OCI-LY1 (cell line): ENCODE measurements around the gene ASB13.

Source experiments
- H2AFZ ChIP-seq: fragments of 200-600 bp; sonication (generic), shearing (Covaris generic); 2 replicates; pipeline ENCODE4 v1.6.0; 2014; ENCODE audit warnings: antibody characterized with exemption, mild to moderate bottlenecking, low read length
- H3F3A ChIP-seq: fragments of 200-600 bp; sonication (generic), shearing (Covaris generic); 2 replicates; pipeline ENCODE4 v1.6.0; 2014; ENCODE audit warnings: mild to moderate bottlenecking, antibody characterized with exemption, low read length, moderate library complexity; ENCODE audit not compliant: insufficient read depth
- H3K27ac ChIP-seq: fragments of 200-600 bp; sonication (generic); 2 replicates; pipeline ENCODE4 v1.5.1; 2014; ENCODE audit warnings: low read length, mixed run types, mild to moderate bottlenecking, low read depth; ENCODE audit not compliant: poor library complexity, severe bottlenecking
- H3K27me3 ChIP-seq: fragments of 200-600 bp; sonication (generic); 2 replicates; pipeline ENCODE4 v1.6.0; 2014; ENCODE audit warnings: antibody characterized with exemption, mild to moderate bottlenecking, low read length, moderate library complexity; ENCODE audit not compliant: insufficient read depth
- H3K36me3 ChIP-seq: fragments of 200-600 bp; sonication (generic); 2 replicates; pipeline ENCODE4 v1.6.1; 2014; ENCODE audit warnings: mild to moderate bottlenecking, antibody characterized with exemption, low read length, moderate library complexity, mixed read lengths; ENCODE audit not compliant: insufficient read depth
- H3K4me1 ChIP-seq: fragments of 200-600 bp; sonication (generic); 2 replicates; pipeline ENCODE4 v1.5.1; 2014; ENCODE audit warnings: mild to moderate bottlenecking, low read length, moderate library complexity; ENCODE audit not compliant: insufficient read depth, severe bottlenecking
- H3K4me2 ChIP-seq: fragments of 200-600 bp; sonication (generic), shearing (Covaris generic); 2 replicates; pipeline ENCODE4 v1.6.1; 2014; ENCODE audit warnings: low read length
- H3K4me3 ChIP-seq: fragments of 200-600 bp; sonication (generic); 2 replicates; pipeline ENCODE4 v1.5.1; 2014; ENCODE audit warnings: low read length, low read depth, mild to moderate bottlenecking, mixed read lengths; ENCODE audit not compliant: poor library complexity, severe bottlenecking
- H3K79me2 ChIP-seq: fragments of 200-600 bp; shearing (Covaris generic); 2 replicates; pipeline ENCODE4 v1.6.1; 2016; ENCODE audit warnings: mixed run types, low read length, mixed read lengths; ENCODE audit not compliant: insufficient read depth
- H3K9ac ChIP-seq: fragments of 200-600 bp; sonication (generic), shearing (Covaris generic); 2 replicates; pipeline ENCODE4 v1.6.1; 2014; ENCODE audit warnings: mild to moderate bottlenecking, low read length, mixed read lengths
- H3K9me2 ChIP-seq: fragments of 200-600 bp; sonication (generic), shearing (Covaris generic); 2 replicates; pipeline ENCODE4 v1.6.1; 2014; ENCODE audit warnings: low read depth, mild to moderate bottlenecking, low read length, mixed read lengths
- H3K9me3 ChIP-seq: fragments of 200-600 bp; shearing (Covaris generic); 2 replicates; pipeline ENCODE4 v1.6.1; 2014; ENCODE audit warnings: low read length, mixed read lengths
- H4K20me1 ChIP-seq: fragments of 200-600 bp; sonication (generic), shearing (Covaris generic); 2 replicates; pipeline ENCODE4 v1.6.0; 2016; ENCODE audit warnings: mild to moderate bottlenecking, low read length; ENCODE audit not compliant: insufficient read depth
- CTCF ChIP-seq: fragments of 200-600 bp; sonication (generic), shearing (Covaris generic); IDR thresholded peaks from 2 replicates; pipeline ENCODE4 v1.5.1; 2017; ENCODE audit warnings: mild to moderate bottlenecking, antibody characterized with exemption, low read length, moderate library complexity, mixed read lengths
- EZH2 ChIP-seq: fragments of 200-600 bp; sonication (generic), shearing (Covaris generic); IDR thresholded peaks from 2 replicates; pipeline ENCODE4 v1.8.0; 2017; ENCODE audit warnings: borderline replicate concordance, mixed run types, mild to moderate bottlenecking, antibody characterized with exemption, low read length, moderate library complexity, mixed read lengths

ASB13 gene

GRCh38 chr10:5620966-5621365 is 45.4 kb downstream of the ASB13 start:
- Histone ChIP-seq H3K27ac (no peak overlapping the region), H3K9me2 (no peaks in the 10 kb centered on the region), H3F3A (no peaks in the 10 kb centered on the region), H3K4me3 (no peak overlapping the region), H3K36me3 (no peaks in the 10 kb centered on the region), H4K20me1 (no peaks in the 10 kb centered on the region), H3K4me1 (no peaks in the 10 kb centered on the region), H3K9ac (no peak overlapping the region), H3K27me3 (no peaks in the 10 kb centered on the region), H3K4me2 (no peak overlapping the region), H2AFZ (no peak overlapping the region), H3K9me3 (no peaks in the 10 kb centered on the region), H3K79me2 (no peaks in the 10 kb centered on the region)
- TF ChIP-seq CTCF: no peak
- TF ChIP-seq EZH2: no peak

GRCh38 chr10:5620223-5620721 is 46.1 kb downstream of the ASB13 start:
- H3K27ac ChIP-seq: no peak overlapping the region
- H2AFZ ChIP-seq: no peak overlapping the region
- H4K20me1 ChIP-seq: no peaks in the 10 kb centered on the region

GRCh38 chr10:5619362-5620211 is 46.8 kb downstream of the ASB13 start:
- Histone ChIP-seq H3K4me1 (no peaks in the 10 kb centered on the region), H3K4me2 (no peak overlapping the region), H3K9me2 (no peaks in the 10 kb centered on the region)

More at GRCh38 chr10:5620223-5620721, 46.1 kb downstream of the ASB13 start:
- Histone ChIP-seq H3K9ac (no peak overlapping the region), H3F3A (no peaks in the 10 kb centered on the region), H3K4me2 (no peak overlapping the region), H3K4me1 (no peaks in the 10 kb centered on the region), H3K79me2 (no peaks in the 10 kb centered on the region), H3K9me3 (no peaks in the 10 kb centered on the region), H3K4me3 (no peak overlapping the region), H3K27me3 (no peaks in the 10 kb centered on the region), H3K9me2 (no peaks in the 10 kb centered on the region), H3K36me3 (no peaks in the 10 kb centered on the region)
- TF ChIP-seq CTCF (no peak), EZH2 (no peak)

More at GRCh38 chr10:5619362-5620211, 46.8 kb downstream of the ASB13 start:
- Histone ChIP-seq H3K27ac (no peak overlapping the region), H3K79me2 (no peaks in the 10 kb centered on the region), H4K20me1 (no peaks in the 10 kb centered on the region), H3K4me3 (no peak overlapping the region), H3K9me3 (no peaks in the 10 kb centered on the region), H3F3A (no peaks in the 10 kb centered on the region), H3K27me3 (no peaks in the 10 kb centered on the region), H2AFZ (no peak overlapping the region), H3K36me3 (no peaks in the 10 kb centered on the region), H3K9ac (no peak overlapping the region)
- TF ChIP-seq CTCF: no peak
